Omental fat pad (tissue), 4 donors: Measurements from ENCODE around the gene JOSD2. TPM values are rescaled to one million over a fixed set of nuclear protein-coding genes. Genes with fewer than 3 reads are reported as not detected.

Experiments
- ATAC-seq: fragments of 150-250 bp; one replicate; pipeline ENCODE4 v1.9.1; 2016; ENCODE audit warnings: mild to moderate bottlenecking, moderate library complexity; ENCODE audit not compliant: low FRiP score
- DNase-seq: peaks from one replicate; pipeline ENCODE4 v3.0.0-alpha.2; 2019; ENCODE audit warnings: low spot score
- total RNA-seq, 4 donors: library from RNA; depleted of rRNA; stranded (reverse); fragments of >200 nt; gene quantifications; one replicate each; pipeline ENCODE4 v1.1.0, GENCODE V29; 2016
- TF ChIP-seq, protein P1 (sequence below), 3 donors: fragments of 450-650 bp; IDR thresholded peaks; one replicate each; pipeline ENCODE4 v1.5.1; 2016 to 2017; ENCODE audit warnings: antibody characterized with exemption in 3 of 3, mild to moderate bottlenecking in 3 of 3, moderate library complexity in 2 of 3

The JOSD2 gene
- total RNA-seq, 4 donors from 2014 or later, result 20.4 to 32.0 (median 23.0) TPM

DNA sequence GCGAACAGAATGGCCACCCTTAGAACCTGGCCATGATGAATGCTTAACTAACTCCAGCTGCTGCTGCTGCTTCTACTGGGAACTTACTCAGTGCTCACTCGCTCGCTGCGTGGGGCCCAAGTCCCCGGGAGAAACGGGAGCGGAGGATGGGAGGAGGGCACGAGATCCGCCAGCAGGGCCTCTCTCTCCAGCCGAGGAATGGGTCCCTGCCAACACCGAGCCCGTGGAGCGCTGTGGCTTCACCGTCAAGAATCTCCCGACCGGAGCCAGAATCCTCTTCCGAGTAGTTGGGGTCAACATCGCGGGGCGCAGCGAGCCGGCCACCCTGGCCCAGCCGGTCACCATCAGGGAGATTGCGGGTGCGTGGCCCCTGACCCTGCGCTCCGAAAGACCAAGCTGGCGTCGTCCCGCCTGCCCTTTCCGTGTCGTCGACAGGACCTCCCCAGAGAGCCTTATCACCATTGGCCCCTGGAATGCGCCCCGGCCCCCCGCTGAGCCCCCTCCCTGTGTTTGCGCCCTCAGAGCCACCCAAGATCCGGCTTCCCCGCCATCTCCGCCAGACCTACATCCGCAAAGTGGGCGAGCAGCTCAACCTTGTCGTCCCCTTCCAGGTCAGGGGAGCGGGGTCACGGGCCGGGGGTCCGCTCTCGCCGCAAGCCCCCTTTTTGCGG is 52.5 kb downstream of the JOSD2 start:
- TF ChIP-seq, protein P1, sequence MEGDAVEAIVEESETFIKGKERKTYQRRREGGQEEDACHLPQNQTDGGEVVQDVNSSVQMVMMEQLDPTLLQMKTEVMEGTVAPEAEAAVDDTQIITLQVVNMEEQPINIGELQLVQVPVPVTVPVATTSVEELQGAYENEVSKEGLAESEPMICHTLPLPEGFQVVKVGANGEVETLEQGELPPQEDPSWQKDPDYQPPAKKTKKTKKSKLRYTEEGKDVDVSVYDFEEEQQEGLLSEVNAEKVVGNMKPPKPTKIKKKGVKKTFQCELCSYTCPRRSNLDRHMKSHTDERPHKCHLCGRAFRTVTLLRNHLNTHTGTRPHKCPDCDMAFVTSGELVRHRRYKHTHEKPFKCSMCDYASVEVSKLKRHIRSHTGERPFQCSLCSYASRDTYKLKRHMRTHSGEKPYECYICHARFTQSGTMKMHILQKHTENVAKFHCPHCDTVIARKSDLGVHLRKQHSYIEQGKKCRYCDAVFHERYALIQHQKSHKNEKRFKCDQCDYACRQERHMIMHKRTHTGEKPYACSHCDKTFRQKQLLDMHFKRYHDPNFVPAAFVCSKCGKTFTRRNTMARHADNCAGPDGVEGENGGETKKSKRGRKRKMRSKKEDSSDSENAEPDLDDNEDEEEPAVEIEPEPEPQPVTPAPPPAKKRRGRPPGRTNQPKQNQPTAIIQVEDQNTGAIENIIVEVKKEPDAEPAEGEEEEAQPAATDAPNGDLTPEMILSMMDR (IDR thresholded peaks at IDR 0.05), result no peak
- DNase-seq, result no peak
- no peak for ATAC-seq

DNA sequence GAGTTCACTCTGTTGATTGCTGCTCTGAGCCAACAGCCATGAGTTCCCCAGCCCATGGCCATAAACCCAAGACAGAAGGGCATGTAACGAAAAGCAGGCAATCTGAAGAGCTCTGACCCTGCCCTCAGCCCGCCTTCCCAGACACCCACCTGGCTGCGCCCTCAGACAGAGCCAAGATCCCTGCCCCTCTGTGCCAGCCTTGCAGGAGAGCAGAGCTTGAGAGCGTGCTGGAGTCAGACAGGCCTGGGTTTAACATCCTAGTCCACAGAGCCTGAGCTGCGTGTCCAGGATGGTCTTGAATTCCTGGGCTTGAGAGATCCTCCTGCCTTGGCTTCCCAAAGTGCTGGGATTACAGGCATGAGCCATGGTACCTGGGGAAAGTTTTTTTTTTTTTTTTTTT is 53.7 kb downstream of the JOSD2 start:
- no peak for DNase-seq
- no peak for ATAC-seq
- TF ChIP-seq, protein P1 (IDR thresholded peaks at IDR 0.05), result no peak

Other genes starting within 250 kb of the JOSD2 start
- gene KCNC3, start 181.8 kb downstream of the JOSD2 start, total RNA-seq, result under 1 TPM; 0.28 to 0.72 (median 0.31) TPM
- 1 to 10 TPM in 2 of 4 donors, not detected in 2; 1.3 TPM for gene NAPSA, start 145.6 kb downstream of the JOSD2 start, total RNA-seq
- 10 to 100 TPM; 73.5 to 93.5 (median 82.0) TPM for gene NR1H2, start 134.7 kb downstream of the JOSD2 start, total RNA-seq
- gene POLD1, start 126.8 kb downstream of the JOSD2 start, total RNA-seq, result 10 to 100 TPM; 10.0 to 17.2 (median 11.7) TPM
- gene SPIB, start 92.3 kb downstream of the JOSD2 start, total RNA-seq, result under 1 TPM in 1 of 4 donors, not detected in 3; 0.37 TPM
- under 1 TPM in 2 of 4 donors, not detected in 2; 0.09 to 0.12 TPM for gene MYBPC2, start 78.3 kb downstream of the JOSD2 start, total RNA-seq
- gene EMC10, start 34.7 kb downstream of the JOSD2 start, total RNA-seq, result 10 to 100 TPM; 41.6 to 52.1 (median 47.5) TPM
- 1 to 10 TPM in 1 of 4 donors, not detected in 3; 1.1 TPM for gene GARIN5A, start 34.3 kb downstream of the JOSD2 start, total RNA-seq
- not detected for gene ASPDH, start 2.7 kb upstream of the JOSD2 start, total RNA-seq
- gene LRRC4B, start 57.2 kb upstream of the JOSD2 start, total RNA-seq, result 1 to 10 TPM in 3 of 4 donors, under 1 TPM in 1; 0.84 to 1.6 (median 1.4) TPM
- not detected for gene SYT3, start 128.7 kb upstream of the JOSD2 start, total RNA-seq
- gene C19orf81, start 138.3 kb upstream of the JOSD2 start, total RNA-seq, result not detected
- gene SHANK1, start 208.6 kb upstream of the JOSD2 start, total RNA-seq, result 1 to 10 TPM in 1 of 4 donors, under 1 TPM in 1, not detected in 2; 0.37 to 2.2 TPM
- gene CLEC11A, start 212.2 kb upstream of the JOSD2 start, total RNA-seq, result 10 to 100 TPM; 17.1 to 32.0 (median 21.9) TPM